Liver (tissue), 3 donors: ENCODE results near the gene ATP12A.

Source experiments
- EGR1 ChIP-seq, 2 donors: IDR thresholded peaks; 2 replicates each; pipeline ENCODE4 v1.6.1; 2016 to 2018; ENCODE audit warnings: antibody characterized with exemption in 2 of 2, low read depth in 2 of 2
- FOXA2 ChIP-seq: IDR thresholded peaks from 2 replicates; pipeline ENCODE4 v1.6.1; 2016; ENCODE audit warnings: antibody characterized with exemption
- NR2F2 ChIP-seq: IDR thresholded peaks from 2 replicates; pipeline ENCODE4 v1.6.1; 2016; ENCODE audit warnings: antibody characterized with exemption
- RAD21 ChIP-seq, 2 donors: IDR thresholded peaks; 2 replicates each; pipeline ENCODE4 v1.6.1; 2016; ENCODE audit warnings: antibody characterized with exemption in 2 of 2, mild to moderate bottlenecking in 2 of 2
- REST ChIP-seq: IDR thresholded peaks from 2 replicates; pipeline ENCODE4 v1.6.1; 2016; ENCODE audit warnings: antibody characterized with exemption, mild to moderate bottlenecking
- SP1 ChIP-seq: IDR thresholded peaks from 2 replicates; pipeline ENCODE4 v1.6.1; 2018; ENCODE audit warnings: antibody characterized with exemption, mild to moderate bottlenecking
- TAF1 ChIP-seq: conservative IDR thresholded peaks from 2 replicates; pipeline ENCODE4 v1.6.1; 2016; ENCODE audit warnings: antibody characterized with exemption, mild to moderate bottlenecking
- YY1 ChIP-seq: IDR thresholded peaks from 2 replicates; pipeline ENCODE4 v1.6.1; 2016; ENCODE audit warnings: antibody characterized with exemption, mild to moderate bottlenecking
- TF ChIP-seq, protein P1 (sequence below): IDR thresholded peaks from 2 replicates; pipeline ENCODE4 v1.6.1; 2016; ENCODE audit warnings: antibody characterized with exemption
- TF ChIP-seq, protein P2 (sequence below): fragments of 150-350 bp; IDR thresholded peaks from 2 replicates; pipeline ENCODE4 v1.5.1; 2017; ENCODE audit warnings: improper control_type of control experiment, low read depth, low read length; ENCODE audit not compliant: missing input control
- TF ChIP-seq, protein P3 (sequence below): IDR thresholded peaks from 2 replicates; pipeline ENCODE4 v1.6.1; 2016; ENCODE audit warnings: antibody characterized with exemption
- donor health status: healthy.
- donor health status: healthy.

DNA sequence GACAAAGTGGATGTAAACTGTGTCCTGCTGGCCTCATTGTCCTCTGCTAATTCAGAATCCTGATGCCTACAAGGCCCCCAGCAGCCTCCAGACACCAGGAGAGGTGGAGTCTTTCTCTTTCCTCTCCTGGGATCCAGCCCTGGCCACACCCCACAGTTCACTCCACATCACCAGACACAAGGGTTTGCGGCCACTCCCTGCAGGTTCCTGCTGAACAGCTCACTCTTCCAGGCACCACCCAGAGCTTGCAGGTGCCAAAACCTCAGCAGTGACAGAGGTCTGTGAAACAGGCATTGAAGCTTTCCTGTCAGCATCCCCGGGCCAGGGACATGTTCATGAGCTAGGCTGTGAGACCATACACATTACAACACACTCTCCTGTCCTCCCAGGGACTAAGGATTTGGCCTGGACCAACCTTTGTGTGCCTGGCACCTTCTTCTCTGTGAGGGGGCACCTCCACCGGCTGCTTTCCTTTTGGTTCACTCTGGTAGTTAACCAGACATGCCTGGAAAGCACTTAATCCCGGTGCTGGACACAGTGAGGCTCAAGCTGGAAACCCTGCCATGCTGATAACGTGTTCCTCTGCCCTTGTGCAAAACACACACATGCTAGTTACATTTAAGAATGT lies 11.1 kb upstream of the ATP12A start:
- no peak for TF ChIP-seq SP1
- TF ChIP-seq, protein P1, sequence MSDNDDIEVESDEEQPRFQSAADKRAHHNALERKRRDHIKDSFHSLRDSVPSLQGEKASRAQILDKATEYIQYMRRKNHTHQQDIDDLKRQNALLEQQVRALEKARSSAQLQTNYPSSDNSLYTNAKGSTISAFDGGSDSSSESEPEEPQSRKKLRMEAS: no peak
- TF ChIP-seq, protein P2, sequence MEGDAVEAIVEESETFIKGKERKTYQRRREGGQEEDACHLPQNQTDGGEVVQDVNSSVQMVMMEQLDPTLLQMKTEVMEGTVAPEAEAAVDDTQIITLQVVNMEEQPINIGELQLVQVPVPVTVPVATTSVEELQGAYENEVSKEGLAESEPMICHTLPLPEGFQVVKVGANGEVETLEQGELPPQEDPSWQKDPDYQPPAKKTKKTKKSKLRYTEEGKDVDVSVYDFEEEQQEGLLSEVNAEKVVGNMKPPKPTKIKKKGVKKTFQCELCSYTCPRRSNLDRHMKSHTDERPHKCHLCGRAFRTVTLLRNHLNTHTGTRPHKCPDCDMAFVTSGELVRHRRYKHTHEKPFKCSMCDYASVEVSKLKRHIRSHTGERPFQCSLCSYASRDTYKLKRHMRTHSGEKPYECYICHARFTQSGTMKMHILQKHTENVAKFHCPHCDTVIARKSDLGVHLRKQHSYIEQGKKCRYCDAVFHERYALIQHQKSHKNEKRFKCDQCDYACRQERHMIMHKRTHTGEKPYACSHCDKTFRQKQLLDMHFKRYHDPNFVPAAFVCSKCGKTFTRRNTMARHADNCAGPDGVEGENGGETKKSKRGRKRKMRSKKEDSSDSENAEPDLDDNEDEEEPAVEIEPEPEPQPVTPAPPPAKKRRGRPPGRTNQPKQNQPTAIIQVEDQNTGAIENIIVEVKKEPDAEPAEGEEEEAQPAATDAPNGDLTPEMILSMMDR: no peak
- TF ChIP-seq YY1: no peak
- no peak for TF ChIP-seq REST
- TF ChIP-seq NR2F2: no peak
- TF ChIP-seq RAD21 (IDR thresholded peaks at IDR 0.05): no peak
- no peak for TF ChIP-seq EGR1 (IDR thresholded peaks at IDR 0.05; ENCODE audit: low read depth in 2 of 2)
- TF ChIP-seq TAF1: no peak
- TF ChIP-seq, protein P3, sequence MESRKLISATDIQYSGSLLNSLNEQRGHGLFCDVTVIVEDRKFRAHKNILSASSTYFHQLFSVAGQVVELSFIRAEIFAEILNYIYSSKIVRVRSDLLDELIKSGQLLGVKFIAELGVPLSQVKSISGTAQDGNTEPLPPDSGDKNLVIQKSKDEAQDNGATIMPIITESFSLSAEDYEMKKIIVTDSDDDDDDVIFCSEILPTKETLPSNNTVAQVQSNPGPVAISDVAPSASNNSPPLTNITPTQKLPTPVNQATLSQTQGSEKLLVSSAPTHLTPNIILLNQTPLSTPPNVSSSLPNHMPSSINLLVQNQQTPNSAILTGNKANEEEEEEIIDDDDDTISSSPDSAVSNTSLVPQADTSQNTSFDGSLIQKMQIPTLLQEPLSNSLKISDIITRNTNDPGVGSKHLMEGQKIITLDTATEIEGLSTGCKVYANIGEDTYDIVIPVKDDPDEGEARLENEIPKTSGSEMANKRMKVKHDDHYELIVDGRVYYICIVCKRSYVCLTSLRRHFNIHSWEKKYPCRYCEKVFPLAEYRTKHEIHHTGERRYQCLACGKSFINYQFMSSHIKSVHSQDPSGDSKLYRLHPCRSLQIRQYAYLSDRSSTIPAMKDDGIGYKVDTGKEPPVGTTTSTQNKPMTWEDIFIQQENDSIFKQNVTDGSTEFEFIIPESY: no peak
- no peak for TF ChIP-seq FOXA2
